ENCODE results near the gene ENOX1.

DNA sequence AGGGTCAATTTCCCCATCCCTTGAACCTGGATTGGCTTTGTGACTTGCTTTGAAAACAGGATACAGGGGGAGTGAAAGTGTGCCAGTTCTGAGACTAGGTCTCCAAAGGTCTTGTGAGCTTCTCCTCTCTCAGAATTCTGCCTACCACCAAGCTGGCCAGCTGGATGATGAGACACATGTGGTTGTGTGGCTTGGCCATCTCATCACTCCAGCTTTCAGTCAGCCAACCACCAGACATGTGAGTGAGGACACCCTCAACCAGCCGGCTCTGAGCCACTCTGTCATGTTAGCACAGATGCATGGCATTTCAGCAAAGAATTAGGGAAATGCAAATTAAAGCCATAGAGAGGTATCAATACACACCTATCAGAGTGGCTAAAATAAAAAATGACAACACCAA lies 29.5 kb downstream of the ENOX1 start:
- TF ChIP-seq FOXP2 (optimal IDR thresholded peaks at IDR 0.05; ENCODE audit: borderline replicate concordance, extremely low read depth, extremely low read length, insufficient read depth) = no peak
- TF ChIP-seq POLR2AphosphoS5 (IDR thresholded peaks at IDR 0.05; ENCODE audit: low read depth, low read length) = no peak
- TF ChIP-seq REST (IDR thresholded peaks at IDR 0.05; ENCODE audit: insufficient read depth in 1 of 2, low read depth in 2 of 2, low read length in 2 of 2) = no peak
- no peak for TF ChIP-seq SIN3A (IDR thresholded peaks at IDR 0.05; ENCODE audit: borderline replicate concordance, insufficient read depth, low read length)

Data from PFSK-1 (cell line).